HepG2 (cell line): Measurements from ENCODE around the gene GNG7. TPM values are rescaled to one million over a fixed set of nuclear protein-coding genes. Genes with fewer than 3 reads are reported as not detected.

Experiments used
- HDAC1 ChIP-seq: sonication (generic); formaldehyde crosslinking; IDR thresholded peaks from 2 replicates; pipeline ENCODE4 v1.5.1; 2020; ENCODE audit warnings: mild to moderate bottlenecking, missing genetic modification reagents
- PLRG1 ChIP-seq: fragments of 450-650 bp; conservative IDR thresholded peaks from 2 replicates; pipeline ENCODE4 v1.6.1; 2016
- RARA ChIP-seq: IDR thresholded peaks from 2 replicates; pipeline ENCODE4 v1.6.1; 2016; ENCODE audit warnings: missing genetic modification reagents, missing compliant biosample characterization
- ZC3H13 ChIP-seq: sonication (generic); formaldehyde crosslinking; IDR thresholded peaks from 2 replicates; pipeline ENCODE4 v1.8.1; 2023; ENCODE audit warnings: mild to moderate bottlenecking, missing genetic modification reagents, moderate library complexity
- ZNF343 ChIP-seq: sonication (generic); formaldehyde crosslinking; IDR thresholded peaks from 2 replicates; pipeline ENCODE4 v1.4.0; 2020; ENCODE audit warnings: mild to moderate bottlenecking, missing genetic modification reagents
- ZNF598 ChIP-seq: sonication (generic); formaldehyde crosslinking; IDR thresholded peaks from 2 replicates; pipeline ENCODE4 v1.5.1; 2020; ENCODE audit warnings: mild to moderate bottlenecking, missing genetic modification reagents, borderline replicate concordance
- ZNF674 ChIP-seq: sonication (generic); formaldehyde crosslinking; IDR thresholded peaks from 2 replicates; pipeline ENCODE4 v1.5.0; 2020; ENCODE audit warnings: low read depth, mild to moderate bottlenecking, missing genetic modification reagents
- ZZZ3 ChIP-seq: sonication (generic); formaldehyde crosslinking; IDR thresholded peaks from 2 replicates; pipeline ENCODE4 v1.4.0; 2020; ENCODE audit warnings: missing genetic modification reagents, mild to moderate bottlenecking, borderline replicate concordance
- polyA plus RNA-seq, 8 experiments: library from polyadenylated mRNA; depleted of rRNA in 3 of 8; stranded (reverse) in 7 of 8; unstranded in 1 of 8; fragments of >200 nt; fragmentation: Illumina TruSeq in 4 of 8; extraction: Trizol in 4 of 8; gene quantifications; 2 replicates each; pipeline versions ENCODE4 v1.2.1 to v1.2.3, GENCODE V29; 2011 to 2016; ENCODE audit warnings: low read depth in 4 of 8, missing spikeins in 1 of 8, mixed read lengths in 1 of 8; ENCODE audit not compliant: insufficient read depth in 1 of 8
- total RNA-seq, 5 experiments: library from RNA; depleted of rRNA; stranded (reverse); fragments of >200 nt; fragmentation: Illumina TruSeq; extraction: Trizol; gene quantifications; 2 replicates each; pipeline ENCODE4 v1.2.3, GENCODE V29; 2016; ENCODE audit warnings: low read depth in 1 of 5
- TF ChIP-seq, protein P1 (sequence below): sonication (generic); formaldehyde crosslinking; IDR thresholded peaks from 2 replicates; pipeline ENCODE4 v1.4.0; 2020; ENCODE audit warnings: missing genetic modification reagents
- TF ChIP-seq, protein P2 (sequence below): sonication (generic); formaldehyde crosslinking; IDR thresholded peaks from 2 replicates; pipeline ENCODE4 v1.4.0; 2020; ENCODE audit warnings: missing genetic modification reagents, mild to moderate bottlenecking, borderline replicate concordance
- TF ChIP-seq, protein P3 (sequence below): sonication (generic); formaldehyde crosslinking; IDR thresholded peaks from 2 replicates; pipeline ENCODE4 v1.9.0; 2021; ENCODE audit warnings: missing genetic modification reagents, mild to moderate bottlenecking, borderline replicate concordance
- TF ChIP-seq, protein P4 (sequence below): sonication (generic); formaldehyde crosslinking; IDR thresholded peaks from 2 replicates; pipeline ENCODE4 v1.5.0; 2020; ENCODE audit warnings: mild to moderate bottlenecking, missing genetic modification reagents, borderline replicate concordance
- TF ChIP-seq, protein P5 (sequence below), 2 experiments: sonication (generic) in 1 of 2; formaldehyde crosslinking in 1 of 2; IDR thresholded peaks; 2 replicates each; pipeline versions ENCODE4 v1.4.0 to v1.6.1; 2016 to 2020; ENCODE audit warnings: borderline replicate concordance in 1 of 2, low read depth in 1 of 2, mild to moderate bottlenecking in 1 of 2, missing genetic modification reagents in 1 of 2
- TF ChIP-seq, protein P6 (sequence below): sonication (generic); formaldehyde crosslinking; IDR thresholded peaks from 2 replicates; pipeline ENCODE4 v1.8.0; 2023; ENCODE audit warnings: mild to moderate bottlenecking, missing genetic modification reagents

Gene GNG7
- total and polyA plus RNA-seq, 2 of the 13 experiments (the other 11 are each of a cell fraction or from before 2014, with no cell fraction given), result 1.4 to 3.3 TPM

DNA sequence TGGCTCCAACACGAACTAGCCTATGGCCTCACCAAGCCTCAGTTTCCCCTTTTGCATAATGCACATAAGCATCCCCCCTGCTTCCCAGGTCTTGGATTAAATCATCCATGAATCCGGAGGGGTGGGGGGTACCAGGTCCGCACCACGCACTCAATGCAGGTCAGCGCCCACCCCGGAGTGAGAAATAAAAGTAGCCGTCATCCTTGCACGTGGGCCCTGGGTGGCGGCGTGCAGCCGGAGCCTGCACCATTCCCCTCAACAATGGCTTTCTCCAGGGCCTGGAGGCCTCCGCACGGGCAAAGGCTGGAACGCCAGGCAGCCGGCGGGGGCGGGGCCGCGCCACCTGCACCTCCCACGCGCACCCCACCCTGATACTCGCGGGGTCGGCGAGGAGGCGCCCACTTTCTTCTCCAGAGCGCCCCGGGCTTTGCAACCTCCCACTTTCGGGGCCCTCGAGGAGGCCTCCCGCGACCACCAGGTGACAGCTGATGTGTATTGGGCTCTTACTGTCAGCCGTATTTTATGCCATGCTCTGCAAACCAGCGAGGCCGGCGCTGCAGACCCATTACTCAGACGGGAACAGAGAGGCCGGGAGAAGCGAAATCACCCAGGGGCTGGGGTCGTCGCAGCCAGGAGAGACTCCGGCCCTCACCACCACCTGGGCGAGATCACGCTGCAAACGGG is 227.3 kb downstream of the GNG7 start (continued):
- TF ChIP-seq ZNF674 (CRISPR knock-in tag) (no peak), ZNF343 (0 out of 2 replicates have a peak, but pooled peaks have one; percentile 13), PLRG1 (no peak), ZZZ3 (CRISPR knock-in tag) (no peak), HDAC1 (CRISPR knock-in tag) (peak; percentile 73), ZC3H13 (CRISPR knock-in tag) (no peak), ZNF598 (peak; percentile 5; the same call in 1 of the 2 replicates), RARA (CRISPR knock-in tag) (0 out of 2 replicates have a peak, but pooled peaks have one; percentile 3)
- TF ChIP-seq, protein P1, sequence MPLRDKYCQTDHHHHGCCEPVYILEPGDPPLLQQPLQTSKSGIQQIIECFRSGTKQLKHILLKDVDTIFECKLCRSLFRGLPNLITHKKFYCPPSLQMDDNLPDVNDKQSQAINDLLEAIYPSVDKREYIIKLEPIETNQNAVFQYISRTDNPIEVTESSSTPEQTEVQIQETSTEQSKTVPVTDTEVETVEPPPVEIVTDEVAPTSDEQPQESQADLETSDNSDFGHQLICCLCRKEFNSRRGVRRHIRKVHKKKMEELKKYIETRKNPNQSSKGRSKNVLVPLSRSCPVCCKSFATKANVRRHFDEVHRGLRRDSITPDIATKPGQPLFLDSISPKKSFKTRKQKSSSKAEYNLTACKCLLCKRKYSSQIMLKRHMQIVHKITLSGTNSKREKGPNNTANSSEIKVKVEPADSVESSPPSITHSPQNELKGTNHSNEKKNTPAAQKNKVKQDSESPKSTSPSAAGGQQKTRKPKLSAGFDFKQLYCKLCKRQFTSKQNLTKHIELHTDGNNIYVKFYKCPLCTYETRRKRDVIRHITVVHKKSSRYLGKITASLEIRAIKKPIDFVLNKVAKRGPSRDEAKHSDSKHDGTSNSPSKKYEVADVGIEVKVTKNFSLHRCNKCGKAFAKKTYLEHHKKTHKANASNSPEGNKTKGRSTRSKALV, result no peak
- TF ChIP-seq, protein P2, sequence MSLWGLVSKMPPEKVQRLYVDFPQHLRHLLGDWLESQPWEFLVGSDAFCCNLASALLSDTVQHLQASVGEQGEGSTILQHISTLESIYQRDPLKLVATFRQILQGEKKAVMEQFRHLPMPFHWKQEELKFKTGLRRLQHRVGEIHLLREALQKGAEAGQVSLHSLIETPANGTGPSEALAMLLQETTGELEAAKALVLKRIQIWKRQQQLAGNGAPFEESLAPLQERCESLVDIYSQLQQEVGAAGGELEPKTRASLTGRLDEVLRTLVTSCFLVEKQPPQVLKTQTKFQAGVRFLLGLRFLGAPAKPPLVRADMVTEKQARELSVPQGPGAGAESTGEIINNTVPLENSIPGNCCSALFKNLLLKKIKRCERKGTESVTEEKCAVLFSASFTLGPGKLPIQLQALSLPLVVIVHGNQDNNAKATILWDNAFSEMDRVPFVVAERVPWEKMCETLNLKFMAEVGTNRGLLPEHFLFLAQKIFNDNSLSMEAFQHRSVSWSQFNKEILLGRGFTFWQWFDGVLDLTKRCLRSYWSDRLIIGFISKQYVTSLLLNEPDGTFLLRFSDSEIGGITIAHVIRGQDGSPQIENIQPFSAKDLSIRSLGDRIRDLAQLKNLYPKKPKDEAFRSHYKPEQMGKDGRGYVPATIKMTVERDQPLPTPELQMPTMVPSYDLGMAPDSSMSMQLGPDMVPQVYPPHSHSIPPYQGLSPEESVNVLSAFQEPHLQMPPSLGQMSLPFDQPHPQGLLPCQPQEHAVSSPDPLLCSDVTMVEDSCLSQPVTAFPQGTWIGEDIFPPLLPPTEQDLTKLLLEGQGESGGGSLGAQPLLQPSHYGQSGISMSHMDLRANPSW (CRISPR knock-in tag), result no peak
- TF ChIP-seq, protein P3, sequence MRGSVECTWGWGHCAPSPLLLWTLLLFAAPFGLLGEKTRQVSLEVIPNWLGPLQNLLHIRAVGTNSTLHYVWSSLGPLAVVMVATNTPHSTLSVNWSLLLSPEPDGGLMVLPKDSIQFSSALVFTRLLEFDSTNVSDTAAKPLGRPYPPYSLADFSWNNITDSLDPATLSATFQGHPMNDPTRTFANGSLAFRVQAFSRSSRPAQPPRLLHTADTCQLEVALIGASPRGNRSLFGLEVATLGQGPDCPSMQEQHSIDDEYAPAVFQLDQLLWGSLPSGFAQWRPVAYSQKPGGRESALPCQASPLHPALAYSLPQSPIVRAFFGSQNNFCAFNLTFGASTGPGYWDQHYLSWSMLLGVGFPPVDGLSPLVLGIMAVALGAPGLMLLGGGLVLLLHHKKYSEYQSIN, result no peak
- TF ChIP-seq, protein P4, sequence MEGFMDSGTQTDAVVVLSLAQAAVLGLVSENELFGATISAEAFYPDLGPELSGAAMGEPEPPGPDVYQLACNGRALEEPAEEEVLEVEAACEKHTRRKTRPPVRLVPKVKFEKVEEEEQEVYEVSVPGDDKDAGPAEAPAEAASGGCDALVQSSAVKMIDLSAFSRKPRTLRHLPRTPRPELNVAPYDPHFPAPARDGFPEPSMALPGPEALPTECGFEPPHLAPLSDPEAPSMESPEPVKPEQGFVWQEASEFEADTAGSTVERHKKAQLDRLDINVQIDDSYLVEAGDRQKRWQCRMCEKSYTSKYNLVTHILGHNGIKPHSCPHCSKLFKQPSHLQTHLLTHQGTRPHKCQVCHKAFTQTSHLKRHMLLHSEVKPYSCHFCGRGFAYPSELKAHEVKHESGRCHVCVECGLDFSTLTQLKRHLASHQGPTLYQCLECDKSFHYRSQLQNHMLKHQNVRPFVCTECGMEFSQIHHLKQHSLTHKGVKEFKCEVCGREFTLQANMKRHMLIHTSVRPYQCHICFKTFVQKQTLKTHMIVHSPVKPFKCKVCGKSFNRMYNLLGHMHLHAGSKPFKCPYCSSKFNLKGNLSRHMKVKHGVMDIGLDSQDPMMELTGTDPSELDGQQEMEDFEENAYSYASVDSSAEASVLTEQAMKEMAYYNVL (CRISPR knock-in tag), result no peak
- TF ChIP-seq, protein P5, sequence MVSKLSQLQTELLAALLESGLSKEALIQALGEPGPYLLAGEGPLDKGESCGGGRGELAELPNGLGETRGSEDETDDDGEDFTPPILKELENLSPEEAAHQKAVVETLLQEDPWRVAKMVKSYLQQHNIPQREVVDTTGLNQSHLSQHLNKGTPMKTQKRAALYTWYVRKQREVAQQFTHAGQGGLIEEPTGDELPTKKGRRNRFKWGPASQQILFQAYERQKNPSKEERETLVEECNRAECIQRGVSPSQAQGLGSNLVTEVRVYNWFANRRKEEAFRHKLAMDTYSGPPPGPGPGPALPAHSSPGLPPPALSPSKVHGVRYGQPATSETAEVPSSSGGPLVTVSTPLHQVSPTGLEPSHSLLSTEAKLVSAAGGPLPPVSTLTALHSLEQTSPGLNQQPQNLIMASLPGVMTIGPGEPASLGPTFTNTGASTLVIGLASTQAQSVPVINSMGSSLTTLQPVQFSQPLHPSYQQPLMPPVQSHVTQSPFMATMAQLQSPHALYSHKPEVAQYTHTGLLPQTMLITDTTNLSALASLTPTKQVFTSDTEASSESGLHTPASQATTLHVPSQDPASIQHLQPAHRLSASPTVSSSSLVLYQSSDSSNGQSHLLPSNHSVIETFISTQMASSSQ (IDR thresholded peaks at IDR 0.05; ENCODE audit: low read depth), result no peak
- TF ChIP-seq, protein P5 (CRISPR knock-in tag; IDR thresholded peaks at IDR 0.05; ENCODE audit: borderline replicate concordance), result no peak
- TF ChIP-seq, protein P6, sequence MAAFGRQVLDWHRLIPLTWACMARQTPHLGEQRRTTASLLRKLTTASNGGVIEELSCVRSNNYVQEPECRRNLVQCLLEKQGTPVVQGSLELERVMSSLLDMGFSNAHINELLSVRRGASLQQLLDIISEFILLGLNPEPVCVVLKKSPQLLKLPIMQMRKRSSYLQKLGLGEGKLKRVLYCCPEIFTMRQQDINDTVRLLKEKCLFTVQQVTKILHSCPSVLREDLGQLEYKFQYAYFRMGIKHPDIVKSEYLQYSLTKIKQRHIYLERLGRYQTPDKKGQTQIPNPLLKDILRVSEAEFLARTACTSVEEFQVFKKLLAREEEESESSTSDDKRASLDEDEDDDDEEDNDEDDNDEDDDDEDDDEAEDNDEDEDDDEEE, result no peak
